Neural cell (in vitro differentiated cells): Measurements from ENCODE around the gene GPC3. TPM values are rescaled to one million over a fixed set of nuclear protein-coding genes. Genes with fewer than 3 reads are reported as not detected.

Experiments
- H2AFZ ChIP-seq: fragments of 200-600, 300-800 bp; sonication (generic), shearing (Covaris generic); 2 replicates; pipeline ENCODE4 v1.6.0; 2014; ENCODE audit warnings: low read depth, mild to moderate bottlenecking, antibody characterized with exemption, low read length, moderate library complexity
- H3F3A ChIP-seq: fragments of 200-600 bp; shearing (Covaris generic); 2 replicates; pipeline ENCODE4 v1.6.1; 2016; ENCODE audit warnings: mild to moderate bottlenecking, moderate library complexity, mixed read lengths, antibody characterized with exemption, low read length; ENCODE audit not compliant: insufficient read depth, poor library complexity, severe bottlenecking
- H3K27ac ChIP-seq: fragments of 200-600, 300-800 bp; sonication (generic), shearing (Covaris generic); 2 replicates; pipeline ENCODE4 v1.5.1; 2014; ENCODE audit warnings: mild to moderate bottlenecking, low read length, moderate library complexity
- H3K27me3 ChIP-seq: fragments of 300-800, 200-600 bp; sonication (generic), shearing (Covaris generic); 2 replicates; pipeline ENCODE4 v1.6.0; 2014; ENCODE audit warnings: mild to moderate bottlenecking, low read depth, low read length, moderate library complexity; ENCODE audit not compliant: insufficient read depth
- H3K36me3 ChIP-seq: fragments of 300-800, 200-600 bp; sonication (generic), shearing (Covaris generic); 2 replicates; pipeline ENCODE4 v1.5.1; 2014; ENCODE audit warnings: mild to moderate bottlenecking, antibody characterized with exemption, low read length, moderate library complexity; ENCODE audit not compliant: insufficient read depth
- H3K4me2 ChIP-seq: fragments of 300-800, 200-600 bp; sonication (generic), shearing (Covaris generic); 2 replicates; pipeline ENCODE4 v1.6.0; 2014; ENCODE audit warnings: mild to moderate bottlenecking, low read length
- H3K4me3 ChIP-seq: fragments of 300-800, 200-600 bp; sonication (generic), shearing (Covaris generic); 2 replicates; pipeline ENCODE4 v1.5.1; 2014; ENCODE audit warnings: mild to moderate bottlenecking, low read length, moderate library complexity
- H3K79me2 ChIP-seq: fragments of 200-600 bp; shearing (Covaris generic); replicated peaks from 2 replicates; pipeline ENCODE4 v1.6.0; 2014; ENCODE audit warnings: mild to moderate bottlenecking, low read length, moderate library complexity; ENCODE audit not compliant: insufficient read depth
- H3K9ac ChIP-seq: fragments of 300-800, 200-600 bp; sonication (generic), shearing (Covaris generic); 2 replicates; pipeline ENCODE4 v1.6.1; 2016; ENCODE audit warnings: mild to moderate bottlenecking, low read length, mixed read lengths
- H3K9me2 ChIP-seq: fragments of 200-600 bp; shearing (Covaris generic); 2 replicates; pipeline ENCODE4 v1.6.1; 2016; ENCODE audit warnings: mild to moderate bottlenecking, low read length, mixed read lengths; ENCODE audit not compliant: insufficient read depth
- H3K9me3 ChIP-seq: fragments of 200-600, 300-800 bp; sonication (generic), shearing (Covaris generic); 2 replicates; pipeline ENCODE4 v1.6.1; 2016; ENCODE audit warnings: mild to moderate bottlenecking, mixed run types, low read length, moderate library complexity, mixed read lengths
- H4K20me1 ChIP-seq: fragments of 200-600 bp; shearing (Covaris generic); 2 replicates; pipeline ENCODE4 v1.6.1; 2016; ENCODE audit warnings: mild to moderate bottlenecking, mixed run types; ENCODE audit not compliant: insufficient read depth
- EP300 ChIP-seq: fragments of 450-650 bp; conservative IDR thresholded peaks from 2 replicates; pipeline ENCODE4 v1.6.1; 2014; ENCODE audit warnings: antibody characterized with exemption, mild to moderate bottlenecking, moderate library complexity; ENCODE audit not compliant: poor library complexity, severe bottlenecking
- EZH2 ChIP-seq: fragments of 200-600, 300-800 bp; shearing (Covaris generic), sonication (generic); IDR thresholded peaks from 2 replicates; pipeline ENCODE4 v1.6.1; 2014; ENCODE audit warnings: antibody characterized with exemption, low read length, borderline replicate concordance, mild to moderate bottlenecking; ENCODE audit not compliant: insufficient read depth, poor library complexity, severe bottlenecking
- MXI1 ChIP-seq: fragments of 450-650 bp; conservative IDR thresholded peaks from 2 replicates; pipeline ENCODE4 v1.6.1; 2014; ENCODE audit warnings: antibody characterized with exemption, mild to moderate bottlenecking; ENCODE audit not compliant: poor library complexity, severe bottlenecking
- POLR2AphosphoS5 ChIP-seq: IDR thresholded peaks from 2 replicates; pipeline ENCODE4 v1.6.1; 2012
- RAD21 ChIP-seq: fragments of 450-650 bp; conservative IDR thresholded peaks from 2 replicates; pipeline ENCODE4 v1.6.1; 2014; ENCODE audit warnings: antibody characterized with exemption, mild to moderate bottlenecking, moderate library complexity
- REST ChIP-seq: IDR thresholded peaks from 2 replicates; pipeline ENCODE4 v1.6.1; 2012; ENCODE audit warnings: borderline replicate concordance
- SMC3 ChIP-seq: fragments of 450-650 bp; conservative IDR thresholded peaks from 2 replicates; pipeline ENCODE4 v1.6.1; 2014; ENCODE audit warnings: antibody characterized with exemption, mild to moderate bottlenecking, moderate library complexity; ENCODE audit not compliant: poor library complexity
- polyA plus RNA-seq: library from polyadenylated mRNA; depleted of rRNA; stranded (reverse); fragments of >200 nt; gene quantifications from 2 replicates; pipeline ENCODE4 v1.2.3, GENCODE V29; 2014

GPC3 gene
- polyA plus RNA-seq, 1 donor from 2014 or later: 2.1 TPM

GRCh38 chrX:133497356-133497755, 488.0 kb downstream of the GPC3 start:
- H3K9me3 ChIP-seq: no peaks in the 10 kb centered on the region
- H3K27ac ChIP-seq: no peak overlapping the region
- H3F3A ChIP-seq: no peaks in the 10 kb centered on the region
- H3K4me2 ChIP-seq: no peak overlapping the region
- H4K20me1 ChIP-seq: no peaks in the 10 kb centered on the region
- no peaks in the 10 kb centered on the region for H3K79me2 ChIP-seq
- H3K27me3 ChIP-seq: no peaks in the 10 kb centered on the region
- no peak overlapping the region for H2AFZ ChIP-seq
- H3K9me2 ChIP-seq: no peaks in the 10 kb centered on the region
- H3K36me3 ChIP-seq: no peaks in the 10 kb centered on the region
- H3K4me3 ChIP-seq: no peak overlapping the region
- H3K9ac ChIP-seq: no peak overlapping the region
- no peak for TF ChIP-seq REST

GRCh38 chrX:133495464-133496391, 489.7 kb downstream of the GPC3 start:
- no peaks in the 10 kb centered on the region for H3K27me3 ChIP-seq
- no peaks in the 10 kb centered on the region for H4K20me1 ChIP-seq
- H3K79me2 ChIP-seq: no peaks in the 10 kb centered on the region
- H3K4me3 ChIP-seq: no peak overlapping the region
- no peaks in the 10 kb centered on the region for H3K9me3 ChIP-seq
- H3F3A ChIP-seq: no peaks in the 10 kb centered on the region
- H3K9me2 ChIP-seq: no peaks in the 10 kb centered on the region
- H3K27ac ChIP-seq: no peak overlapping the region
- no peak overlapping the region for H3K9ac ChIP-seq
- no peaks in the 10 kb centered on the region for H3K36me3 ChIP-seq
- TF ChIP-seq SMC3: no peak
- no peak for TF ChIP-seq EZH2
- TF ChIP-seq POLR2AphosphoS5: no peak
- H3K4me2 ChIP-seq: no peak overlapping the region
- H2AFZ ChIP-seq: no peak overlapping the region

- Histone ChIP-seq H3K4me2 (no peak overlapping the region), H3K9me3 (no peaks in the 10 kb centered on the region), H4K20me1 (no peaks in the 10 kb centered on the region), H3F3A (no peaks in the 10 kb centered on the region), H3K9ac (no peak overlapping the region), H2AFZ (no peak overlapping the region), H3K4me3 (no peak overlapping the region), H3K36me3 (no peaks in the 10 kb centered on the region), H3K9me2 (no peaks in the 10 kb centered on the region), H3K79me2 (no peaks in the 10 kb centered on the region), H3K27ac (no peak overlapping the region), H3K27me3 (no peaks in the 10 kb centered on the region)
- TF ChIP-seq REST (no peak), RAD21 (no peak), POLR2AphosphoS5 (no peak), MXI1 (no peak), EP300 (no peak)
Measured at GRCh38 chrX:133493366-133493765, 492.0 kb downstream of the GPC3 start.
